ENCODE results near the gene PGLYRP2.

The PGLYRP2 gene

GRCh38 chr19:15447057-15447456 lies 32.2 kb downstream of the PGLYRP2 start:
- Histone ChIP-seq H3K4me1 (ENCODE audit: control insufficient read depth in 1 of 2, insufficient read depth in 2 of 2, low read length in 2 of 2) (peaks cover 0 to 16% of the 10 kb centered on the region in 2 donors), H3K9ac (ENCODE audit: low read depth in 1 of 2, low read length in 2 of 2) (no peak overlapping the region), H3K4me3 (ENCODE audit: low read depth in 1 of 2, low read length in 2 of 2) (no peak overlapping the region), H3K27ac (ENCODE audit: low read depth, low read length) (no peak overlapping the region), H3K36me3 (ENCODE audit: control insufficient read depth in 1 of 2, insufficient read depth in 2 of 2, low read length in 2 of 2) (no peaks in the 10 kb centered on the region), H3K9me3 (ENCODE audit: control insufficient read depth in 1 of 2, low read length in 2 of 2) (no peaks in the 10 kb centered on the region), H3K27me3 (ENCODE audit: control insufficient read depth in 1 of 2, insufficient read depth in 2 of 2, low read length in 2 of 2) (no peaks in the 10 kb centered on the region)

GRCh38 chr19:15445807-15446376 lies 33.4 kb downstream of the PGLYRP2 start:
- no peak overlapping the region for H3K9ac ChIP-seq (ENCODE audit: low read depth in 1 of 2, low read length in 2 of 2)
- no peaks in the 10 kb centered on the region for H3K27me3 ChIP-seq (ENCODE audit: control insufficient read depth in 1 of 2, insufficient read depth in 2 of 2, low read length in 2 of 2)
- H3K9me3 ChIP-seq (ENCODE audit: control insufficient read depth in 1 of 2, low read length in 2 of 2), result no peaks in the 10 kb centered on the region
- H3K4me1 ChIP-seq (ENCODE audit: control insufficient read depth in 1 of 2, insufficient read depth in 2 of 2, low read length in 2 of 2), result peaks cover 0 to 11% of the 10 kb centered on the region in 2 donors
- H3K27ac ChIP-seq (ENCODE audit: low read depth, low read length), result no peak overlapping the region
- no peaks in the 10 kb centered on the region for H3K36me3 ChIP-seq (ENCODE audit: control insufficient read depth in 1 of 2, insufficient read depth in 2 of 2, low read length in 2 of 2)
- H3K4me3 ChIP-seq (ENCODE audit: low read depth in 1 of 2, low read length in 2 of 2), result no peak overlapping the region

GRCh38 chr19:15445227-15445605 lies 34.1 kb downstream of the PGLYRP2 start:
- Histone ChIP-seq H3K27ac (ENCODE audit: low read depth, low read length) (no peak overlapping the region), H3K9me3 (ENCODE audit: control insufficient read depth in 1 of 2, low read length in 2 of 2) (no peaks in the 10 kb centered on the region), H3K36me3 (ENCODE audit: control insufficient read depth in 1 of 2, insufficient read depth in 2 of 2, low read length in 2 of 2) (no peaks in the 10 kb centered on the region), H3K4me1 (ENCODE audit: control insufficient read depth in 1 of 2, insufficient read depth in 2 of 2, low read length in 2 of 2) (peaks cover 0 to 10% of the 10 kb centered on the region in 2 donors), H3K27me3 (ENCODE audit: control insufficient read depth in 1 of 2, insufficient read depth in 2 of 2, low read length in 2 of 2) (no peaks in the 10 kb centered on the region), H3K4me3 (ENCODE audit: low read depth in 1 of 2, low read length in 2 of 2) (no peak overlapping the region), H3K9ac (ENCODE audit: low read depth in 1 of 2, low read length in 2 of 2) (no peak overlapping the region)

- H3K4me1 ChIP-seq (ENCODE audit: control insufficient read depth in 1 of 2, insufficient read depth in 2 of 2, low read length in 2 of 2), result peaks cover 0 to 7% of the 10 kb centered on the region in 2 donors
- H3K36me3 ChIP-seq (ENCODE audit: control insufficient read depth in 1 of 2, insufficient read depth in 2 of 2, low read length in 2 of 2), result no peaks in the 10 kb centered on the region
- H3K9me3 ChIP-seq (ENCODE audit: control insufficient read depth in 1 of 2, low read length in 2 of 2), result no peaks in the 10 kb centered on the region
- H3K4me3 ChIP-seq (ENCODE audit: low read depth in 1 of 2, low read length in 2 of 2), result no peak overlapping the region
- no peak overlapping the region for H3K9ac ChIP-seq (ENCODE audit: low read depth in 1 of 2, low read length in 2 of 2)
- no peak overlapping the region for H3K27ac ChIP-seq (ENCODE audit: low read depth, low read length)
- H3K27me3 ChIP-seq (ENCODE audit: control insufficient read depth in 1 of 2, insufficient read depth in 2 of 2, low read length in 2 of 2), result no peaks in the 10 kb centered on the region
Observed at GRCh38 chr19:15444505-15445226, 34.6 kb downstream of the PGLYRP2 start.

- H3K27ac ChIP-seq (ENCODE audit: low read depth, low read length), result no peak overlapping the region
- peaks cover 0 to 3% of the 10 kb centered on the region in 2 donors for H3K4me1 ChIP-seq (ENCODE audit: control insufficient read depth in 1 of 2, insufficient read depth in 2 of 2, low read length in 2 of 2)
- no peaks in the 10 kb centered on the region for H3K9me3 ChIP-seq (ENCODE audit: control insufficient read depth in 1 of 2, low read length in 2 of 2)
- H3K27me3 ChIP-seq (ENCODE audit: control insufficient read depth in 1 of 2, insufficient read depth in 2 of 2, low read length in 2 of 2), result no peaks in the 10 kb centered on the region
- H3K4me3 ChIP-seq (ENCODE audit: low read depth in 1 of 2, low read length in 2 of 2), result no peak overlapping the region
- H3K9ac ChIP-seq (ENCODE audit: low read depth in 1 of 2, low read length in 2 of 2), result no peak overlapping the region
- no peaks in the 10 kb centered on the region for H3K36me3 ChIP-seq (ENCODE audit: control insufficient read depth in 1 of 2, insufficient read depth in 2 of 2, low read length in 2 of 2)
Observed at GRCh38 chr19:15443838-15444237, 35.5 kb downstream of the PGLYRP2 start.

GRCh38 chr19:15443325-15443724 lies 36.0 kb downstream of the PGLYRP2 start:
- Histone ChIP-seq H3K27me3 (ENCODE audit: control insufficient read depth in 1 of 2, insufficient read depth in 2 of 2, low read length in 2 of 2) (no peaks in the 10 kb centered on the region), H3K36me3 (ENCODE audit: control insufficient read depth in 1 of 2, insufficient read depth in 2 of 2, low read length in 2 of 2) (no peaks in the 10 kb centered on the region), H3K9ac (ENCODE audit: low read depth in 1 of 2, low read length in 2 of 2) (no peak overlapping the region), H3K4me1 (ENCODE audit: control insufficient read depth in 1 of 2, insufficient read depth in 2 of 2, low read length in 2 of 2) (no peaks in the 10 kb centered on the region), H3K27ac (ENCODE audit: low read depth, low read length) (no peak overlapping the region), H3K4me3 (ENCODE audit: low read depth in 1 of 2, low read length in 2 of 2) (no peak overlapping the region), H3K9me3 (ENCODE audit: control insufficient read depth in 1 of 2, low read length in 2 of 2) (no peaks in the 10 kb centered on the region)

GRCh38 chr19:15442142-15442920 lies 37.0 kb downstream of the PGLYRP2 start:
- Histone ChIP-seq H3K9me3 (ENCODE audit: control insufficient read depth in 1 of 2, low read length in 2 of 2) (no peaks in the 10 kb centered on the region), H3K4me3 (ENCODE audit: low read depth in 1 of 2, low read length in 2 of 2) (no peak overlapping the region), H3K9ac (ENCODE audit: low read depth in 1 of 2, low read length in 2 of 2) (no peak overlapping the region), H3K27ac (ENCODE audit: low read depth, low read length) (no peak overlapping the region), H3K4me1 (ENCODE audit: control insufficient read depth in 1 of 2, insufficient read depth in 2 of 2, low read length in 2 of 2) (no peaks in the 10 kb centered on the region), H3K36me3 (ENCODE audit: control insufficient read depth in 1 of 2, insufficient read depth in 2 of 2, low read length in 2 of 2) (no peaks in the 10 kb centered on the region), H3K27me3 (ENCODE audit: control insufficient read depth in 1 of 2, insufficient read depth in 2 of 2, low read length in 2 of 2) (no peaks in the 10 kb centered on the region)

GRCh38 chr19:15441317-15441716 lies 38.0 kb downstream of the PGLYRP2 start:
- H3K27ac ChIP-seq (ENCODE audit: low read depth, low read length), result no peak overlapping the region
- H3K9ac ChIP-seq (ENCODE audit: low read depth in 1 of 2, low read length in 2 of 2), result no peak overlapping the region
- H3K4me3 ChIP-seq (ENCODE audit: low read depth in 1 of 2, low read length in 2 of 2), result no peak overlapping the region

GRCh38 chr19:15439821-15440641 lies 39.3 kb downstream of the PGLYRP2 start:
- no peak overlapping the region for H3K9ac ChIP-seq (ENCODE audit: low read depth in 1 of 2, low read length in 2 of 2)
- no peaks in the 10 kb centered on the region for H3K36me3 ChIP-seq (ENCODE audit: control insufficient read depth in 1 of 2, insufficient read depth in 2 of 2, low read length in 2 of 2)
- H3K27ac ChIP-seq (ENCODE audit: low read depth, low read length), result no peak overlapping the region
- no peaks in the 10 kb centered on the region for H3K4me1 ChIP-seq (ENCODE audit: control insufficient read depth in 1 of 2, insufficient read depth in 2 of 2, low read length in 2 of 2)
- no peak overlapping the region for H3K4me3 ChIP-seq (ENCODE audit: low read depth in 1 of 2, low read length in 2 of 2)
- no peaks in the 10 kb centered on the region for H3K27me3 ChIP-seq (ENCODE audit: control insufficient read depth in 1 of 2, insufficient read depth in 2 of 2, low read length in 2 of 2)
- no peaks in the 10 kb centered on the region for H3K9me3 ChIP-seq (ENCODE audit: control insufficient read depth in 1 of 2, low read length in 2 of 2)

More at GRCh38 chr19:15441317-15441716, 38.0 kb downstream of the PGLYRP2 start:
- Histone ChIP-seq H3K36me3 (ENCODE audit: control insufficient read depth in 1 of 2, insufficient read depth in 2 of 2, low read length in 2 of 2) (no peaks in the 10 kb centered on the region), H3K9me3 (ENCODE audit: control insufficient read depth in 1 of 2, low read length in 2 of 2) (no peaks in the 10 kb centered on the region), H3K4me1 (ENCODE audit: control insufficient read depth in 1 of 2, insufficient read depth in 2 of 2, low read length in 2 of 2) (no peaks in the 10 kb centered on the region), H3K27me3 (ENCODE audit: control insufficient read depth in 1 of 2, insufficient read depth in 2 of 2, low read length in 2 of 2) (no peaks in the 10 kb centered on the region)

All from duodenal mucosa (tissue), 2 donors.